ENCODE measurements around the gene C1QTNF5.

DNA sequence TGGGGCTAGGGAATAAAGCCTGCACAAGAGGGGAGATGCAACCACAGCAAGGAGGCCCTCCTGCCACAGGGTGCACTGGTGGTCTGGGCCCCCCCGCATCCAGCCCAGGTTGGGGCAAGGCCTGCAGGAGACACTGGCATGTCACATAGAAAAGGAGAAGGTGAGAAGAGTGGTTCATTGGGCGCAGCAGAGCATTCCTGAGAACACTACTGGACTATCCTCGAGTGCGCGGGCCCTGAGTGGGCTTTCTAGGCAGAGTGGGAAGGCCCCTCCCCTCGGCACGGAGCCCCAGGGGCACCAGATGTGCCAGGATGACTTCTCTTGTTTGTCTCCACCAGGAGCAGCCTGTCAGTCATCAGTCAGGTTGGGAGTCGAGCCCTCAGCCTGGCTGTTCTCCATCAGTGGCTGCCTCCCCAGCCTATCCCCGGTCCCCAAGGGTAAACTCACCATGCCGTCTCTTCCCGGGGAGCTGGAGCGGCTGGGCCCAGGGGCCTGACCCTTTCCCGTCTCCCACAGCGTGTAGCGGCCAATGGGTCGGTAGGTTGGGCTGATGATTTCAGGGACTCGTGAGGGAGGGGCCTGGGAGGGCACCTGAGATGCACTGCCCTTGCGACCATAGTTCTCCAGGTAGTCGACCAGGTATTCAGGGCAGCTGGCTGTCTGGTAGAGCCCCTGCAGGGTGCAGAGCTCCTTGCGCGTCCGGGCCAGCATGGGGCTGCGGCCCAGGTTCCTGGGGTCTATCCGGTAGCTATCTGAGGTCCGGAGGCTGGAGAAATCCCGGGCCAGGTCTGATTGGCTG is 31.8 kb upstream of the C1QTNF5 start:
- TF ChIP-seq, protein P1, sequence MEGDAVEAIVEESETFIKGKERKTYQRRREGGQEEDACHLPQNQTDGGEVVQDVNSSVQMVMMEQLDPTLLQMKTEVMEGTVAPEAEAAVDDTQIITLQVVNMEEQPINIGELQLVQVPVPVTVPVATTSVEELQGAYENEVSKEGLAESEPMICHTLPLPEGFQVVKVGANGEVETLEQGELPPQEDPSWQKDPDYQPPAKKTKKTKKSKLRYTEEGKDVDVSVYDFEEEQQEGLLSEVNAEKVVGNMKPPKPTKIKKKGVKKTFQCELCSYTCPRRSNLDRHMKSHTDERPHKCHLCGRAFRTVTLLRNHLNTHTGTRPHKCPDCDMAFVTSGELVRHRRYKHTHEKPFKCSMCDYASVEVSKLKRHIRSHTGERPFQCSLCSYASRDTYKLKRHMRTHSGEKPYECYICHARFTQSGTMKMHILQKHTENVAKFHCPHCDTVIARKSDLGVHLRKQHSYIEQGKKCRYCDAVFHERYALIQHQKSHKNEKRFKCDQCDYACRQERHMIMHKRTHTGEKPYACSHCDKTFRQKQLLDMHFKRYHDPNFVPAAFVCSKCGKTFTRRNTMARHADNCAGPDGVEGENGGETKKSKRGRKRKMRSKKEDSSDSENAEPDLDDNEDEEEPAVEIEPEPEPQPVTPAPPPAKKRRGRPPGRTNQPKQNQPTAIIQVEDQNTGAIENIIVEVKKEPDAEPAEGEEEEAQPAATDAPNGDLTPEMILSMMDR (IDR thresholded peaks at IDR 0.05) = no peak
- TF ChIP-seq EP300 (IDR thresholded peaks at IDR 0.05) (no peak), POLR2A (IDR thresholded peaks at IDR 0.05; ENCODE audit: low read length) (no peak), HOXA7 (CRISPR knock-in tag; IDR thresholded peaks at IDR 0.05) (no peak), MYC (IDR thresholded peaks at IDR 0.05; ENCODE audit: borderline replicate concordance, low read length) (no peak), RFX5 (IDR thresholded peaks at IDR 0.05) (no peak), NFE2L2 (conservative IDR thresholded peaks at IDR 0.05; ENCODE audit: low read length) (no peak), RAD21 (conservative IDR thresholded peaks at IDR 0.05 in 1 of 2, IDR thresholded peaks at IDR 0.05 in 1 of 2) (no peak), KDM5A (IDR thresholded peaks at IDR 0.05) (no peak), PHF8 (IDR thresholded peaks at IDR 0.05; ENCODE audit: borderline replicate concordance, low read depth) (no peak), HOXB13 (CRISPR knock-in tag; IDR thresholded peaks at IDR 0.05; ENCODE audit: low read depth) (no peak)
- TF ChIP-seq, protein P2, sequence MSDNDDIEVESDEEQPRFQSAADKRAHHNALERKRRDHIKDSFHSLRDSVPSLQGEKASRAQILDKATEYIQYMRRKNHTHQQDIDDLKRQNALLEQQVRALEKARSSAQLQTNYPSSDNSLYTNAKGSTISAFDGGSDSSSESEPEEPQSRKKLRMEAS (IDR thresholded peaks at IDR 0.05) = no peak
- TF ChIP-seq, protein P3, sequence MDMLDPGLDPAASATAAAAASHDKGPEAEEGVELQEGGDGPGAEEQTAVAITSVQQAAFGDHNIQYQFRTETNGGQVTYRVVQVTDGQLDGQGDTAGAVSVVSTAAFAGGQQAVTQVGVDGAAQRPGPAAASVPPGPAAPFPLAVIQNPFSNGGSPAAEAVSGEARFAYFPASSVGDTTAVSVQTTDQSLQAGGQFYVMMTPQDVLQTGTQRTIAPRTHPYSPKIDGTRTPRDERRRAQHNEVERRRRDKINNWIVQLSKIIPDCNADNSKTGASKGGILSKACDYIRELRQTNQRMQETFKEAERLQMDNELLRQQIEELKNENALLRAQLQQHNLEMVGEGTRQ (IDR thresholded peaks at IDR 0.05) = no peak
- TF ChIP-seq, protein P4, sequence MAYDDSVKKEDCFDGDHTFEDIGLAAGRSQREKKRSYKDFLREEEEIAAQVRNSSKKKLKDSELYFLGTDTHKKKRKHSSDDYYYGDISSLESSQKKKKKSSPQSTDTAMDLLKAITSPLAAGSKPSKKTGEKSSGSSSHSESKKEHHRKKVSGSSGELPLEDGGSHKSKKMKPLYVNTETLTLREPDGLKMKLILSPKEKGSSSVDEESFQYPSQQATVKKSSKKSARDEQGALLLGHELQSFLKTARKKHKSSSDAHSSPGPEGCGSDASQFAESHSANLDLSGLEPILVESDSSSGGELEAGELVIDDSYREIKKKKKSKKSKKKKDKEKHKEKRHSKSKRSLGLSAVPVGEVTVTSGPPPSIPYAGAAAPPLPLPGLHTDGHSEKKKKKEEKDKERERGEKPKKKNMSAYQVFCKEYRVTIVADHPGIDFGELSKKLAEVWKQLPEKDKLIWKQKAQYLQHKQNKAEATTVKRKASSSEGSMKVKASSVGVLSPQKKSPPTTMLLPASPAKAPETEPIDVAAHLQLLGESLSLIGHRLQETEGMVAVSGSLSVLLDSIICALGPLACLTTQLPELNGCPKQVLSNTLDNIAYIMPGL (CRISPR knock-in tag; IDR thresholded peaks at IDR 0.05; ENCODE audit: borderline replicate concordance) = no peak
